T-helper 9 cell (primary cell): ENCODE measurements around the gene ANAPC4.

ENCODE experiments used
- DNase-seq: peaks from one replicate; pipeline ENCODE4 v3.0.0-alpha.2; 2020

ANAPC4 gene

GRCh38 chr4:25377572-25378436 is 741 bp downstream of the ANAPC4 start:
- no peak for DNase-seq

- DNase-seq = no peak
Observed at GRCh38 chr4:25378437-25378743, 1.3 kb downstream of the ANAPC4 start.

GRCh38 chr4:25379591-25379990 is 2.5 kb downstream of the ANAPC4 start:
- DNase-seq = no peak

GRCh38 chr4:25383647-25384046 is 6.6 kb downstream of the ANAPC4 start:
- DNase-seq = no peak

GRCh38 chr4:25386926-25387325 is 9.9 kb downstream of the ANAPC4 start:
- no peak for DNase-seq

- DNase-seq = no peak
Observed at GRCh38 chr4:25397305-25397704, 20.2 kb downstream of the ANAPC4 start.

- DNase-seq = no peak
Observed at GRCh38 chr4:25399510-25399909, 22.4 kb downstream of the ANAPC4 start.

- no peak for DNase-seq
Observed at GRCh38 chr4:25401066-25401465, 24.0 kb downstream of the ANAPC4 start.

GRCh38 chr4:25402521-25402920 is 25.5 kb downstream of the ANAPC4 start:
- no peak for DNase-seq

- DNase-seq = no peak
Observed at GRCh38 chr4:25403699-25404098, 26.6 kb downstream of the ANAPC4 start.

GRCh38 chr4:25405453-25405852 is 28.4 kb downstream of the ANAPC4 start:
- DNase-seq = no peak

- DNase-seq = no peak
Observed at GRCh38 chr4:25406081-25406692, 29.1 kb downstream of the ANAPC4 start.

- no peak for DNase-seq
Observed at GRCh38 chr4:25410820-25411529, 33.9 kb downstream of the ANAPC4 start.

- no peak for DNase-seq
Observed at GRCh38 chr4:25413261-25413660, 36.2 kb downstream of the ANAPC4 start.

GRCh38 chr4:25417014-25417413 is 40.0 kb downstream of the ANAPC4 start:
- DNase-seq = no peak

- no peak for DNase-seq
Observed at GRCh38 chr4:25420931-25421330, 43.9 kb downstream of the ANAPC4 start.

- no peak for DNase-seq
Observed at GRCh38 chr4:25421816-25422525, 44.9 kb downstream of the ANAPC4 start.

GRCh38 chr4:25423548-25423947 is 46.5 kb downstream of the ANAPC4 start:
- DNase-seq = no peak

- no peak for DNase-seq
Observed at GRCh38 chr4:25424539-25425228, 47.6 kb downstream of the ANAPC4 start.

GRCh38 chr4:25425361-25425760 is 48.3 kb downstream of the ANAPC4 start:
- DNase-seq = no peak

- no peak for DNase-seq
Observed at GRCh38 chr4:25427871-25428270, 50.8 kb downstream of the ANAPC4 start.

GRCh38 chr4:25430630-25431029 is 53.6 kb downstream of the ANAPC4 start:
- no peak for DNase-seq
